ENCODE results near the gene MUC22.

- TF ChIP-seq POLR2AphosphoS5 (IDR thresholded peaks at IDR 0.05; ENCODE audit: low read depth, low read length) (no peak), SPI1 (IDR thresholded peaks at IDR 0.05; ENCODE audit: low read depth, low read length) (no peak), POLR2A (IDR thresholded peaks at IDR 0.05; ENCODE audit: low read depth, low read length) (no peak)
Observed at GRCh38 chr6:30988209-30988825, 22.0 kb upstream of the MUC22 start.

All from GM12891 (cell line).